Endothelial cell of umbilical vein (primary cell): ENCODE results near the gene SAC3D1. TPM values are rescaled to one million over a fixed set of nuclear protein-coding genes. Genes with fewer than 3 reads are reported as not detected.

Experiments
- BruUV-seq: library from RNA; stranded (reverse); fragments of 400-500 nt; replicated peaks from 2 replicates; lab custom pipeline; 2021; lab: Mats Ljungman, UMichigan
- CTCF ChIA-PET: fragments of 300-600, 350-600 bp; sonication (Branson Sonifier 250); formaldehyde crosslinking; loops from one replicate; lab custom pipeline; 2021; ENCODE audit warnings: antibody characterized with exemption, inconsistent platforms; lab: Charles Lee
- POLR2A ChIA-PET: fragments of 300-600, 350-600 bp; sonication (Branson Sonifier 250); formaldehyde crosslinking; loops from one replicate; lab custom pipeline; 2021; ENCODE audit warnings: antibody characterized with exemption, inconsistent platforms; lab: Charles Lee
- DNase-seq: peaks from one replicate; pipeline ENCODE4 v3.0.0-alpha.2; 2011; ENCODE audit warnings: low read depth, low spot score
- FAIRE-seq: peaks from 2 replicates; lab custom pipeline; 2011; peaks lifted over from hg19 to GRCh38; lab: Jason Lieb, UNC
- H2AFZ ChIP-seq: 2 replicates; pipeline ENCODE4 v1.6.0; 2012; ENCODE audit warnings: low read depth, low read length, control low read depth, inconsistent platforms
- H3K27ac ChIP-seq: 2 replicates; pipeline ENCODE4 v1.5.1; 2011; ENCODE audit warnings: low read depth, mild to moderate bottlenecking, control low read depth, low read length, moderate library complexity; ENCODE audit not compliant: insufficient read depth
- H3K27me3 ChIP-seq, 2 experiments: 2 replicates each; pipeline versions ENCODE4 v1.6.0 to v1.6.1; 2011; ENCODE audit warnings: low read length in 2 of 2, mixed read lengths in 1 of 2; ENCODE audit not compliant: control insufficient read depth in 2 of 2, insufficient read depth in 2 of 2
- H3K36me3 ChIP-seq, 2 experiments: 2 replicates in 1 of 2; 3 replicates in 1 of 2; pipeline ENCODE4 v1.5.1; 2011; ENCODE audit warnings: low read length in 2 of 2, mild to moderate bottlenecking in 1 of 2, moderate library complexity in 1 of 2; ENCODE audit not compliant: control insufficient read depth in 2 of 2, insufficient read depth in 2 of 2; ENCODE audit errors: extremely low read depth in 1 of 2
- H3K4me1 ChIP-seq: 3 replicates; pipeline ENCODE4 v1.5.1; 2011; ENCODE audit warnings: mild to moderate bottlenecking, low read length; ENCODE audit not compliant: control insufficient read depth, insufficient read depth; ENCODE audit errors: extremely low read depth
- H3K4me2 ChIP-seq: 2 replicates; pipeline ENCODE4 v1.6.1; 2011; ENCODE audit warnings: low read length, control low read depth, mixed read lengths; ENCODE audit not compliant: insufficient read depth
- H3K4me3 ChIP-seq, 3 experiments: fragments of 200-600 bp in 1 of 3; sonication (generic), shearing (Covaris generic) in 1 of 3; replicated peaks in 1 of 3; 2 replicates each; pipeline ENCODE4 v1.5.1; 2011 to 2016; ENCODE audit warnings: control low read depth in 3 of 3, low read length in 3 of 3, mild to moderate bottlenecking in 2 of 3, inconsistent platforms in 1 of 3, low read depth in 1 of 3, moderate library complexity in 1 of 3; ENCODE audit not compliant: insufficient read depth in 1 of 3
- H3K79me2 ChIP-seq: 2 replicates; pipeline ENCODE4 v1.6.0; 2012; ENCODE audit warnings: low read length, inconsistent platforms; ENCODE audit not compliant: control insufficient read depth, insufficient read depth
- H3K9ac ChIP-seq: replicated peaks from 2 replicates; pipeline ENCODE3; 2011; ENCODE audit warnings: low read length, control low read depth; ENCODE audit not compliant: insufficient read depth; ENCODE audit errors: extremely low read depth
- H3K9me1 ChIP-seq: replicated peaks from 3 replicates; pipeline ENCODE4 v1.6.0; 2011; ENCODE audit warnings: mild to moderate bottlenecking, low read length; ENCODE audit not compliant: control insufficient read depth, insufficient read depth; ENCODE audit errors: extremely low read depth
- H3K9me3 ChIP-seq: replicated peaks from 2 replicates; pipeline ENCODE4 v1.5.1; 2012; ENCODE audit warnings: low read length, inconsistent platforms; ENCODE audit not compliant: control insufficient read depth, insufficient read depth
- H4K20me1 ChIP-seq: replicated peaks from 2 replicates; pipeline ENCODE3; 2011; ENCODE audit warnings: mild to moderate bottlenecking, low read length; ENCODE audit not compliant: control insufficient read depth, insufficient read depth; ENCODE audit errors: extremely low read depth
- CTCF ChIP-seq, 2 donors: IDR thresholded peaks; 1 replicate in 1 of 2; 2 replicates in 1 of 2; pipeline ENCODE4 v1.5.1; 2011; ENCODE audit warnings: low read length in 2 of 2, mild to moderate bottlenecking in 2 of 2, moderate library complexity in 2 of 2, control low read depth in 1 of 2, inconsistent platforms in 1 of 2, low read depth in 1 of 2; ENCODE audit not compliant: insufficient read depth in 1 of 2; ENCODE audit errors: extremely low read depth in 1 of 2
- EZH2 ChIP-seq: IDR thresholded peaks from 2 replicates; pipeline ENCODE4 v1.6.1; 2012; ENCODE audit warnings: borderline replicate concordance, low read depth, mild to moderate bottlenecking, moderate library complexity, low read length, inconsistent platforms; ENCODE audit not compliant: severe bottlenecking
- FOS ChIP-seq: IDR thresholded peaks from 2 replicates; pipeline ENCODE4 v1.6.1; 2011; ENCODE audit warnings: mild to moderate bottlenecking, low read length, moderate library complexity, borderline replicate concordance; ENCODE audit not compliant: insufficient read depth
- GATA2 ChIP-seq: IDR thresholded peaks from 2 replicates; pipeline ENCODE4 v1.7.0; 2011; ENCODE audit warnings: low read depth, mild to moderate bottlenecking, moderate library complexity, mixed read lengths, low read length; ENCODE audit not compliant: insufficient read length, insufficient read depth
- JUN ChIP-seq: IDR thresholded peaks from 2 replicates; pipeline ENCODE4 v1.6.1; 2011; ENCODE audit warnings: borderline replicate concordance, low read depth; ENCODE audit not compliant: insufficient read length, insufficient read depth
- MAX ChIP-seq: IDR thresholded peaks from 2 replicates; pipeline ENCODE4 v1.6.1; 2011; ENCODE audit not compliant: insufficient read depth, insufficient read length
- MYC ChIP-seq: IDR thresholded peaks from one replicate; pipeline ENCODE4 v1.6.1; 2011; ENCODE audit warnings: mild to moderate bottlenecking, low read depth, low read length
- POLR2A ChIP-seq: IDR thresholded peaks from 2 replicates; pipeline ENCODE4 v1.6.1; 2012; ENCODE audit warnings: low read depth, mild to moderate bottlenecking, control low read depth, low read length
- POLR2AphosphoS5 ChIP-seq: IDR thresholded peaks from 2 replicates; pipeline ENCODE4 v1.6.1; 2012; ENCODE audit warnings: low read depth, mild to moderate bottlenecking, control low read depth, low read length, moderate library complexity; ENCODE audit not compliant: insufficient read depth
- dilution Hi-C: fragments of 300-500 bp; cut with MboI; formaldehyde crosslinking; loops from one replicate; pipeline ENCODE4 v1.15.0; 2019; ENCODE audit warnings: low sequenced_read_pairs; ENCODE audit not compliant: extremely low pct_ligation_motif_present
- intact Hi-C: fragments of 100-400 bp; cut with micrococcal nuclease; formaldehyde crosslinking; loops from one replicate; pipeline ENCODE4 v1.10.0; 2022
- polyA plus RNA-seq, 4 experiments: library from polyadenylated mRNA; depleted of rRNA in 3 of 4; stranded (reverse) in 3 of 4; unstranded in 1 of 4; fragments of >200 nt; gene quantifications; 2 replicates each; pipeline versions ENCODE4 v1.2.1 to v1.2.3, GENCODE V29; 2011 to 2012; ENCODE audit warnings: missing spikeins in 1 of 4
- total RNA-seq: library from RNA; stranded (reverse); gene quantifications from 2 replicates; pipeline ENCODE4 v1.2.3, GENCODE V29; 2021

SAC3D1 gene
- total and polyA plus RNA-seq, 2 donors (not counting 3 experiments of a cell fraction or from before 2014, with no cell fraction given): 16.6 to 17.0 TPM

- TF ChIP-seq FOS (no peak), POLR2A (no peak), JUN (no peak), EZH2 (no peak), POLR2AphosphoS5 (no peak), MYC (no peak), CTCF (IDR thresholded peaks at IDR 0.05; ENCODE audit: extremely low read depth in 1 of 2, insufficient read depth in 1 of 2, low read depth in 1 of 2, low read length in 2 of 2) (no peak), GATA2 (no peak), MAX (no peak)
- DNase-seq (no peak), FAIRE-seq (no peak)
- no peaks in the 10 kb centered on the region for H3K9me1 ChIP-seq
- no peak overlapping the region for H3K27ac ChIP-seq
- intact Hi-C loops (loop anchor here (1.0 kb wide), 6 partner anchors 13 to 110 kb away; partner anchors contain the start of genes ARL2, ATG2A, VPS51 and ZNHIT2), dilution Hi-C loops (no loop called here)
- H3K36me3 ChIP-seq: no peaks in the 10 kb centered on the region
- no peaks in the 10 kb centered on the region for H3K79me2 ChIP-seq
- ChIA-PET POLR2A (no interaction called here), CTCF (interaction anchor here (0.6 to 1.2 kb wide), 6 partner anchors 12 to 65 kb away, joined by 3 to 10 read pairs (median 4); partner anchors contain the start of genes ARL2 and SAC3D1)
- no peaks in the 10 kb centered on the region for H3K9me3 ChIP-seq
- H3K27me3 ChIP-seq: no peaks in the 10 kb centered on the region
- H3K9ac ChIP-seq: peak overlapping the region; percentile 43
- H3K4me1 ChIP-seq: peaks cover 11% of the 10 kb centered on the region
- peak overlapping the region; percentile 92 for H3K4me2 ChIP-seq
- peak overlapping the region; percentile 92 for H2AFZ ChIP-seq
- H3K4me3 ChIP-seq: peak overlapping the region in 1 of 3 experiments; percentile 69
- H4K20me1 ChIP-seq: no peaks in the 10 kb centered on the region
- BruUV-seq: no TSS peak
Observed at GRCh38 chr11:65026810-65027209, 14.2 kb upstream of the SAC3D1 start.
